ENCODE results near the gene PVRIG.
"Not testable (repeated sequence)": the region's sequence is repeated elsewhere in the genome, so short reads cannot be mapped to it uniquely, and the experiment has no call there.

Gene PVRIG

DNA sequence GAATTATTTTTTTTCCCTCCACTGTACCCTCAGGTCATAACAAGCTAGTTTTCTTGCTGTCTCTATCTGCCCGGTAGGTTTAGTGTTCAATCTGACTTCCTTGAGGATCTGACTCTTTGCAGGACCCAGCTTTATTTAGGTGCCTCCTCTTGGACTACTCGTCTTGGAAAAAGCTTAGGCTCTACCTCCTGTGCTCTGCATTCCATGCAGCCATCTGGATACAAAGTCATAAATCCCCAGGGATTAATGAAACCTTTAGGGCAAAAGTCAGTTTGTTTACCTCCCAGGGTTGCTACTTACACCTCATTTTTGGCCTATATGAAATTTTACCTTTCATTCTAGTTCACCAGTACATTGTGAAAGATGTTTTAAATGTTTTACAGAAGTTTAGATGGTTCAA, 34.0 kb upstream of the PVRIG start:
- Mint-ChIP-seq H3K4me3 (no peak overlapping the region), H3K27ac (no peak overlapping the region), H3K36me3 (no peaks in the 10 kb centered on the region), H3K4me1 (ENCODE audit: low read depth) (peaks cover 40% of the 10 kb centered on the region), H3K9me3 (ENCODE audit: low read depth) (no peaks in the 10 kb centered on the region), H3K27me3 (no peaks in the 10 kb centered on the region)

GRCh38 chr7:100189061-100189460, 30.7 kb upstream of the PVRIG start:
- Mint-ChIP-seq H3K9me3 (ENCODE audit: low read depth) (no peaks in the 10 kb centered on the region), H3K27ac (no peak overlapping the region), H3K4me1 (ENCODE audit: low read depth) (peaks cover 40% of the 10 kb centered on the region), H3K4me3 (no peak overlapping the region), H3K27me3 (no peaks in the 10 kb centered on the region), H3K36me3 (no peaks in the 10 kb centered on the region)

GRCh38 chr7:100190048-100190711, 29.6 kb upstream of the PVRIG start:
- Mint-ChIP-seq H3K4me3 (no peak overlapping the region), H3K27me3 (no peaks in the 10 kb centered on the region), H3K9me3 (ENCODE audit: low read depth) (no peaks in the 10 kb centered on the region), H3K36me3 (no peaks in the 10 kb centered on the region), H3K4me1 (ENCODE audit: low read depth) (peaks cover 45% of the 10 kb centered on the region), H3K27ac (peak overlapping the region; percentile 86)

- Mint-ChIP-seq H3K36me3 (no peaks in the 10 kb centered on the region), H3K9me3 (ENCODE audit: low read depth) (no peaks in the 10 kb centered on the region), H3K27me3 (no peaks in the 10 kb centered on the region), H3K4me3 (no peak overlapping the region), H3K27ac (peak overlapping the region; percentile 54), H3K4me1 (ENCODE audit: low read depth) (peaks cover 50% of the 10 kb centered on the region)
Observed at GRCh38 chr7:100191775-100192174, 28.0 kb upstream of the PVRIG start.

GRCh38 chr7:100192281-100192862, 27.4 kb upstream of the PVRIG start:
- not testable (repeated sequence) for H3K9me3 Mint-ChIP-seq (ENCODE audit: low read depth); H3K27me3 Mint-ChIP-seq; H3K4me3 Mint-ChIP-seq; H3K36me3 Mint-ChIP-seq
- Mint-ChIP-seq H3K27ac (peak overlapping the region; percentile 54), H3K4me1 (ENCODE audit: low read depth) (peaks cover 50% of the 10 kb centered on the region)

DNA sequence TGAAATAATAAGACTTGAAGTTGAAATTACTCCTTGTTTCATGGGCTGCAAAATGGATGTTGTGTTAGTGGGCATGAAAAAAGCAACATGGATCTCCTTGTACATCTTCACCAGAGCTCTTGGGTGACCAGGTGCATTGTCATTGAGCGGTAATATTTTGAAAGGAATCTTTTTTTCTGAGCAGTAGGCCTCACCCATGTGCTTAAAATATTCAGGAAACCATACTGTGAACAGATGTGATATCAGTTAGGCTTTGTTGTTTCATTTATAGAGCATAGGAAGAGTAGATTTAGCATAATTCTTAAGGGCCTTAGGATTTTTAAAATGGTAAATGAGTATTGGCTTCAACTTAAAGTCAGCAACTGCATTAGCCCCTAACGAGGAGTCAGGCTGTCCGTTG, 26.8 kb upstream of the PVRIG start:
- no peaks in the 10 kb centered on the region for H3K27me3 Mint-ChIP-seq
- H3K4me1 Mint-ChIP-seq (ENCODE audit: low read depth) = peaks cover 50% of the 10 kb centered on the region
- peak overlapping the region; percentile 46 for H3K27ac Mint-ChIP-seq
- no peaks in the 10 kb centered on the region for H3K36me3 Mint-ChIP-seq
- no peak overlapping the region for H3K4me3 Mint-ChIP-seq
- H3K9me3 Mint-ChIP-seq (ENCODE audit: low read depth) = no peaks in the 10 kb centered on the region

GRCh38 chr7:100195222-100195621, 24.5 kb upstream of the PVRIG start:
- Mint-ChIP-seq H3K36me3 (peaks cover 3% of the 10 kb centered on the region), H3K4me3 (no peak overlapping the region), H3K27ac (no peak overlapping the region), H3K27me3 (no peaks in the 10 kb centered on the region), H3K9me3 (ENCODE audit: low read depth) (no peaks in the 10 kb centered on the region), H3K4me1 (ENCODE audit: low read depth) (peaks cover 43% of the 10 kb centered on the region)

DNA sequence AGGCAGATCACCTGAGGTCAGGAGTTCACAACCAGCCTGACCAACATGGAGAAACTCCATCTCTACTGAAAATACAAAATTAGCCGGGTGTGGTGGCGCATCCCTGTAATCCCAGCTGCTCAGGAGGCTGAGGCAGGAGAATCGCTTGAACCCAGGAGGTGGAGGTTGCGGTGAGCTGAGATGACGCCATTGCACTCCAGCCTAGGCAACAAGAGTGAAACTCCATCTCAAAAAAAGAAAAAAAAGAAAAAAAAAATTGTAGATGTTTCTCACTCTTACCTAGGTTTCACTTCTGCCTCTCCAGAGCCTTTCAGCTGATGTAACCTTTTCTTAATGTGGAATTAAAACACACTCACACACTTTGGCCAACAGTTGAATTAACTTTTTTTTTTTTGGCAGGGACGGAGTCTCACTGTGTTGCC, 23.8 kb upstream of the PVRIG start:
- H3K27me3 Mint-ChIP-seq; H3K36me3 Mint-ChIP-seq; H3K9me3 Mint-ChIP-seq (ENCODE audit: low read depth); H3K4me3 Mint-ChIP-seq; H3K27ac Mint-ChIP-seq: not testable (repeated sequence)
- peaks cover 37% of the 10 kb centered on the region for H3K4me1 Mint-ChIP-seq (ENCODE audit: low read depth)

DNA sequence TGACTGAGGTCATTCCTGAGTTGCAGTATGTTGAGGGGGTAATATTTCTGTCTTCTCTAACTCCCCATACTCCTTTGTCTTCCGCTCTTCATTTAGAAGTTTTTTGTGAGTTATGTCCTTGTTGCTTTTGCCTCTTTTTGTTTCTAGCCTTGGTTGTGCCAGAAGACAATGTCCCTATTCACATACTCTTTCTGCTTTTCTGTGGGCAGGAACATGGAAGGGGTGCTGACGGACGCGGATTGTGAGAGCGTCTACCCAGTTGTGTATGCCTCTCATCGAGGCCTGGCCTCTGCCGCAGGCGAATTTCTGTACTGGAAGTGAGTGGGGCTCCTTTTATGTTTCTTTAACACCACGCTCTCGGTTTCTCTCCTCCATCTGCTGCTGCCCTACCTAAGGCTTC, 21.5 kb upstream of the PVRIG start:
- H3K4me1 Mint-ChIP-seq (ENCODE audit: low read depth) = peaks cover 14% of the 10 kb centered on the region
- no peak overlapping the region for H3K4me3 Mint-ChIP-seq
- no peaks in the 10 kb centered on the region for H3K9me3 Mint-ChIP-seq (ENCODE audit: low read depth)
- peaks cover 3% of the 10 kb centered on the region for H3K36me3 Mint-ChIP-seq
- no peaks in the 10 kb centered on the region for H3K27me3 Mint-ChIP-seq
- H3K27ac Mint-ChIP-seq = no peak overlapping the region

DNA sequence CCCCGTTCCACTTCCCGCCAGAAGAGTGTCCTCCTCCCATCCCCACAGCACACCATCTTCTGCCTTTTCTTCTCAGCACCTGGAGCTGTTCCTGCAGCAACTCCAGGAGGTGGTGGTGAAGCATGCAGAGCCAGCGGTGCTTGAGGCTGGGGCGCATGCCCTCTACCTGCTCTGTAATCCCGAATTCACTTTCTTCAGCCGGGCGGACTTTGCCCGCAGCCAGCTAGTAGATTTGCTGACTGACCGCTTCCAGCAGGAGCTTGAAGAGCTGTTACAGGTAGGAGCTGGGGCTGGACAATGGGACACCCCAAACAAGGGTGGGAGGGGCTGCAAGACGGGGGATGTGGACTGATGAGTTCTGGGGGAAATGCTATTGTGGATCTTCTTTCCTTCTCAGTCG, 19.1 kb upstream of the PVRIG start:
- no peak overlapping the region for H3K27ac Mint-ChIP-seq
- H3K9me3 Mint-ChIP-seq (ENCODE audit: low read depth) = no peaks in the 10 kb centered on the region
- H3K4me1 Mint-ChIP-seq (ENCODE audit: low read depth) = peaks cover under 1% of the 10 kb centered on the region
- no peaks in the 10 kb centered on the region for H3K27me3 Mint-ChIP-seq
- peaks cover 7% of the 10 kb centered on the region for H3K36me3 Mint-ChIP-seq
- no peak overlapping the region for H3K4me3 Mint-ChIP-seq

DNA sequence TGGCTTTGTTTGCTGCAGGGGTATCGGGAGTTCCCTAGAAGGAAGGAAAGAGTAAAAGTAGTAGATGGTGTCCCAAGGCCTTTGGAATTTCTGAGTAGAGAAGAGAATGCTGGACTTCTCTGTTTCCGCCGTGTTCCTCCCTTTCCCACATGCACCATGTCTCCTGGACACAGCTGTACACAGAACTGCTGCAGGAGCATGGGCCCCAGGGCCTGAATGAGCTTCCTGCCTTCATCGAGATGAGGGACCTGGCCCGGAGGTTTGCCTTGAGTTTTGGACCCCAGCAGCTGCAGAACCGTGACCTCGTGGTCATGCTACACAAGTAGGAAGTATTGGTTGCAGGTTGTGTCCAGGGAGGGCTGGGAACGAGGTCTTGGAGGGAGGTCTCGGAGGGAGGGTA, 15.3 kb upstream of the PVRIG start:
- Mint-ChIP-seq H3K4me3 (no peak overlapping the region), H3K27ac (no peak overlapping the region), H3K4me1 (ENCODE audit: low read depth) (peaks cover 14% of the 10 kb centered on the region), H3K27me3 (no peaks in the 10 kb centered on the region), H3K9me3 (ENCODE audit: low read depth) (no peaks in the 10 kb centered on the region), H3K36me3 (peaks cover 7% of the 10 kb centered on the region)

DNA sequence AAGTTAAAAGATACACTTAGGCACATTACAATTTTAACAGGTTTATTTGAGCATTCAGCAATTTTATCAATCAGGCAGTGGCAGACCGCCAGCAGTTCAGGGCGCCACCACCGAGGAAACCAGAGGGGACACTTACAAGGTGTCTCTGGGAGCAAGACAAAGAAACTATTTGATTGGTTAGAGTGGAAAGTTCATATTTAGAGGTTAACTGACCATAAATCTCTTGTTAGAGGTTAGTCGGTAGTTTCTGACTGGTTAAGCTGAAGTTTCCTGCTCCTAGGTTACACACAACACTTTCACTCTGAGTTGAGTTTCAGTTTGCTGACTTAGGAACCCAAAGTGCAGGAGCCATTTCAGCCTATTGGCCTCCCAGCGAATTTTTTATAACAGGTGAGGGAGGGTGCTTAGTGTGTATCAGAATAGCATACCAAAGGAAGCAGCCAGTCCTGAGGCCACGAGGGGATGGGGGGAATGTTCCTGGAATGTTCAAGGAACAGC, 10.8 kb upstream of the PVRIG start:
- Mint-ChIP-seq H3K27me3 (no peaks in the 10 kb centered on the region), H3K27ac (peak overlapping the region; percentile 67), H3K4me1 (ENCODE audit: low read depth) (peaks cover 52% of the 10 kb centered on the region), H3K9me3 (ENCODE audit: low read depth) (no peaks in the 10 kb centered on the region), H3K36me3 (peaks cover 6% of the 10 kb centered on the region), H3K4me3 (peak overlapping the region; percentile 58)

GRCh38 chr7:100209493-100209892, 10.3 kb upstream of the PVRIG start:
- Mint-ChIP-seq H3K4me3 (peak overlapping the region; percentile 58), H3K4me1 (ENCODE audit: low read depth) (peaks cover 58% of the 10 kb centered on the region), H3K9me3 (ENCODE audit: low read depth) (no peaks in the 10 kb centered on the region), H3K36me3 (peaks cover 3% of the 10 kb centered on the region), H3K27ac (peak overlapping the region; percentile 67), H3K27me3 (no peaks in the 10 kb centered on the region)

DNA sequence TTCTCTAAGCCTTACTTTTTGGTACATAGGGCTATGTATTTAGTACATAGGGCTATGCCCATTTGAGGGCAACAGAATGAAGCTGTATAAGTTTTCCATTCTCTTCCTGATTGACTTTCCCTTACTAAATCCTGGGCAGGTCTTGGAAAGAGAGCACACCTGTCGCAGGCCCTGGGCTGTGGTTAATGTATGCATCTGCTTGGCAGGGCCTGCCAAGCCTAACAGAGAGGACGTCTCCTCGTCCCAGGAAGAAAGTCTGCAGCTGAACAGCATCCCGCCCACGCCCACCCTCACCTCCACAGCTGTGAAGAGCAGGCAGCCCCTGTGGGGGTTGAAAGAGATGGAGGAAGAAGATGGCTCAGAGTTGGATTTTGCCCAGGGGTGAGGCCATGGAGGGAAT, 8.9 kb upstream of the PVRIG start:
- H3K4me1 Mint-ChIP-seq (ENCODE audit: low read depth) = peaks cover 70% of the 10 kb centered on the region
- no peaks in the 10 kb centered on the region for H3K27me3 Mint-ChIP-seq
- peak overlapping the region; percentile 91 for H3K27ac Mint-ChIP-seq
- H3K36me3 Mint-ChIP-seq = peaks cover 3% of the 10 kb centered on the region
- H3K4me3 Mint-ChIP-seq = peak overlapping the region; percentile 44
- H3K9me3 Mint-ChIP-seq (ENCODE audit: low read depth) = no peaks in the 10 kb centered on the region

GRCh38 chr7:100211342-100211780, 8.4 kb upstream of the PVRIG start:
- no peaks in the 10 kb centered on the region for H3K27me3 Mint-ChIP-seq
- no peaks in the 10 kb centered on the region for H3K9me3 Mint-ChIP-seq (ENCODE audit: low read depth)
- H3K27ac Mint-ChIP-seq = peak overlapping the region; percentile 91
- peaks cover 70% of the 10 kb centered on the region for H3K4me1 Mint-ChIP-seq (ENCODE audit: low read depth)
- H3K36me3 Mint-ChIP-seq = peaks cover 3% of the 10 kb centered on the region
- peak overlapping the region; percentile 85 for H3K4me3 Mint-ChIP-seq

Data from activated naive CD8-positive, alpha-beta T cell (primary cell).